ENCODE data around the gene DALRD3. TPM values are rescaled to one million over a fixed set of nuclear protein-coding genes. Genes with fewer than 3 reads are reported as not detected.
A peak's percentile ranks its signal among the peaks of the same experiment; 100 is the strongest.

DALRD3 gene
- total RNA-seq, 4 donors from 2014 or later = 12.4 to 31.5 (median 20.1) TPM

DNA sequence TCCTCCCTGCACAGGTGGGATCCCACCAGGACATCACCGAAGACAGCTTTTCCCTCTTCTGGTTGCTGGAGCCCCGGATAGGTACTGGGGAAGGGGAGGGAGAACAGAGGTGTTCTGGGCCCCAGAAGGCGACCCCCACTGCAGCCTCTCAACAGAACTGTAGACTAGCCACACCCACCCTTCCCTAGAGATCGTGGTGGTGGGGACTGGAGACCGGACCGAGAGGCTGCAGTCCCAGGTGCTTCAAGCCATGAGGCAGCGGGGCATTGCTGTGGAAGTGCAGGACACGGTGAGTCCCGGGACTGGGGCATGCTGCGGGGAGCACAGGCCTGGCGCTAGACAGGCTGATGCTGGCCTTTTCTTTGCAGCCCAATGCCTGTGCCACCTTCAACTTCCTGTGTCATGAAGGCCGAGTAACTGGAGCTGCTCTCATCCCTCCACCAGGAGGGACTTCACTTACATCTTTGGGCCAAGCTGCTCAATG lies 4.3 kb upstream of the DALRD3 start:
- H3K36me3 ChIP-seq = peaks cover 20 to 49% (median 44%) of the 10 kb centered on the region in 4 donors
- TF ChIP-seq POLR2A (IDR thresholded peaks at IDR 0.05; ENCODE audit: low read depth) = no peak
- TF ChIP-seq, protein P1, sequence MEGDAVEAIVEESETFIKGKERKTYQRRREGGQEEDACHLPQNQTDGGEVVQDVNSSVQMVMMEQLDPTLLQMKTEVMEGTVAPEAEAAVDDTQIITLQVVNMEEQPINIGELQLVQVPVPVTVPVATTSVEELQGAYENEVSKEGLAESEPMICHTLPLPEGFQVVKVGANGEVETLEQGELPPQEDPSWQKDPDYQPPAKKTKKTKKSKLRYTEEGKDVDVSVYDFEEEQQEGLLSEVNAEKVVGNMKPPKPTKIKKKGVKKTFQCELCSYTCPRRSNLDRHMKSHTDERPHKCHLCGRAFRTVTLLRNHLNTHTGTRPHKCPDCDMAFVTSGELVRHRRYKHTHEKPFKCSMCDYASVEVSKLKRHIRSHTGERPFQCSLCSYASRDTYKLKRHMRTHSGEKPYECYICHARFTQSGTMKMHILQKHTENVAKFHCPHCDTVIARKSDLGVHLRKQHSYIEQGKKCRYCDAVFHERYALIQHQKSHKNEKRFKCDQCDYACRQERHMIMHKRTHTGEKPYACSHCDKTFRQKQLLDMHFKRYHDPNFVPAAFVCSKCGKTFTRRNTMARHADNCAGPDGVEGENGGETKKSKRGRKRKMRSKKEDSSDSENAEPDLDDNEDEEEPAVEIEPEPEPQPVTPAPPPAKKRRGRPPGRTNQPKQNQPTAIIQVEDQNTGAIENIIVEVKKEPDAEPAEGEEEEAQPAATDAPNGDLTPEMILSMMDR (IDR thresholded peaks at IDR 0.05) = no peak
- TF ChIP-seq POLR2AphosphoS5 (IDR thresholded peaks at IDR 0.05) = no peak
- no peak for TF ChIP-seq EP300 (IDR thresholded peaks at IDR 0.05)
- no peaks in the 10 kb centered on the region for H3K27me3 ChIP-seq
- peaks cover 42 to 74% (median 54%) of the 10 kb centered on the region in 4 donors for H3K4me1 ChIP-seq
- intact Hi-C loops (cut with DNase I) = no loop called here
- H3K9me3 ChIP-seq = no peaks in the 10 kb centered on the region
- no peak for DNase-seq (ENCODE audit: extremely low spot score)
- WGBS = 37% methylated on average over 9 of the region's 12 CpGs
- peak overlapping the region; percentile 98 to 100 (median 100) for H3K27ac ChIP-seq (replicated peaks in 1 of 4)
- H3K4me3 ChIP-seq = peak overlapping the region; percentile 81 to 98 (median 89)

DNA sequence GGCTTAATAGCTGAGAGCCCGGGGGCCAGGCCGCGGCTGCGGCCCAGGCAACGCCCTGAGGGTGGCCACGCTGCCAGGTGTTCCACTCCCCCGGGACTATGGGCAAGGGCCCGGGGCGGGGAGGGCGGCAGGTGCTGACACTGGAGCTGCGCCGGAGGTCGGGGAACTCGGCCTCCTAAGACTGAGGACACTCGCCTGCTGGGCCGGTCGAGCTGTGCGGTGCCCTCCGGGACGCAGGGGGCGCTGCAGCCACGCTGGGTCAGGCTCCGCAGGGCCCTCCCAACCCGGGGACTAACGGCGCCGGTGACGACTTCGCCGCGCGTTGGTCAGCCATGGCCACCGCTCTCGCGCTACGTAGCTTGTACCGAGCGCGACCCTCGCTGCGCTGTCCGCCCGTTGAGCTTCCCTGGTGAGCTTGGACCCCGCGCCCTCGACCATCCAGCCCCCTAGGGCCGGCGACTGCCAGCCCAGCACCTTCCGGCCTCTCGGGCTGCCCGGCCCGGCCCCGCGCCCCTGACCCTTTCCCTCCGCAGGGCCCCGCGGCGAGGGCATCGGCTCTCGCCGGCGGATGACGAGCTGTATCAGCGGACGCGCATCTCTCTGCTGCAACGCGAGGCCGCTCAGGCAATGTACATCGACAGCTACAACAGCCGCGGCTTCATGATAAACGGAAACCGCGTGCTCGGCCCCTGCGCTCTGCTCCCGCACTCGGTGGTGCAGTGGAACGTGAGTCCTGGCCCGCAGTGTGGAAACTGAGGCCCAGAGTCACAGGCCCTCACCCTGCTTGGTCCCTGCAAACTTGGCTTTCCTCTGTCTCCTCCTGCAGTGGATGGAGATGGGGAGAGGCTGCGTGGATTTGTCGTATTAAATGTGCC lies 3.7 kb upstream of the DALRD3 start, which contains the start of gene NDUFAF3:
TSS of gene NDUFAF3 (plus strand) at position 309 of the 875 bp plus-strand sequence. CDS start at position 333, 24 bp downstream.
- peaks cover 20 to 42% (median 41%) of the 10 kb centered on the region in 4 donors for H3K36me3 ChIP-seq
- H3K4me3 ChIP-seq = peak within 1 kb of the TSS; percentile 81 to 98 (median 89)
- H3K27me3 ChIP-seq = no peaks in the 10 kb centered on the region
- H3K27ac ChIP-seq (replicated peaks in 1 of 4) = peak within 1 kb of the TSS; percentile 98 to 100 (median 100)
- no peaks in the 10 kb centered on the region for H3K9me3 ChIP-seq
- intact Hi-C loops (cut with DNase I) = no loop called here
- peak; percentile 95 for DNase-seq (ENCODE audit: extremely low spot score)
- WGBS = 0% methylated on average over 1 of the region's 83 CpGs
- H3K4me1 ChIP-seq = peaks cover 48 to 74% (median 59%) of the 10 kb centered on the region in 4 donors
- TF ChIP-seq, protein P1 (IDR thresholded peaks at IDR 0.05) = peak; percentile 97 to 98 (median 97)
- TF ChIP-seq EP300 (IDR thresholded peaks at IDR 0.05) (no peak), POLR2AphosphoS5 (IDR thresholded peaks at IDR 0.05) (peak; percentile 90 to 94), POLR2A (IDR thresholded peaks at IDR 0.05; ENCODE audit: low read depth) (peak; percentile 74)

- TF ChIP-seq, protein P1 (IDR thresholded peaks at IDR 0.05) = no peak
- peak; percentile 96 to 98 for TF ChIP-seq POLR2AphosphoS5 (IDR thresholded peaks at IDR 0.05)
- peak; percentile 90 for TF ChIP-seq POLR2A (IDR thresholded peaks at IDR 0.05; ENCODE audit: low read depth)
- no peak for TF ChIP-seq EP300 (IDR thresholded peaks at IDR 0.05)
- Histone ChIP-seq H3K9me3 (no peaks in the 10 kb centered on the region), H3K4me3 (peak overlapping the region; percentile 81 to 98 (median 89)), H3K27ac (replicated peaks in 1 of 4) (peak overlapping the region; percentile 98 to 100 (median 100)), H3K36me3 (peaks cover 20 to 40% (median 37%) of the 10 kb centered on the region in 4 donors), H3K4me1 (peaks cover 48 to 76% (median 61%) of the 10 kb centered on the region in 4 donors), H3K27me3 (no peaks in the 10 kb centered on the region)
- DNase-seq (ENCODE audit: extremely low spot score) = peak; percentile 100
- intact Hi-C loops (cut with DNase I) = no loop called here
- 0% methylated on average over 11 of the region's 60 CpGs for WGBS
Measured at GRCh38 chr3:49021213-49021812, 2.9 kb upstream of the DALRD3 start.

GRCh38 chr3:49020330-49021212 lies 2.2 kb upstream of the DALRD3 start:
- peaks cover 48 to 70% (median 57%) of the 10 kb centered on the region in 4 donors for H3K4me1 ChIP-seq
- intact Hi-C loops (cut with DNase I) = no loop called here
- DNase-seq (ENCODE audit: extremely low spot score) = no peak
- H3K27ac ChIP-seq (replicated peaks in 1 of 4) = peak overlapping the region; percentile 98 to 100 (median 100)
- H3K4me3 ChIP-seq = peak overlapping the region; percentile 81 to 98 (median 89)
- no peaks in the 10 kb centered on the region for H3K27me3 ChIP-seq
- H3K9me3 ChIP-seq = no peaks in the 10 kb centered on the region
- TF ChIP-seq, protein P1 (IDR thresholded peaks at IDR 0.05) = no peak
- no peak for TF ChIP-seq POLR2AphosphoS5 (IDR thresholded peaks at IDR 0.05)
- no peak for TF ChIP-seq POLR2A (IDR thresholded peaks at IDR 0.05; ENCODE audit: low read depth)
- TF ChIP-seq EP300 (IDR thresholded peaks at IDR 0.05) = no peak
- peaks cover 20 to 40% (median 37%) of the 10 kb centered on the region in 4 donors for H3K36me3 ChIP-seq
- 10% methylated on average over 5 of the region's 51 CpGs for WGBS

Measured in esophagus muscularis mucosa (tissue), 4 donors.